ENCODE measurements around the gene RASGRP4.

DNA sequence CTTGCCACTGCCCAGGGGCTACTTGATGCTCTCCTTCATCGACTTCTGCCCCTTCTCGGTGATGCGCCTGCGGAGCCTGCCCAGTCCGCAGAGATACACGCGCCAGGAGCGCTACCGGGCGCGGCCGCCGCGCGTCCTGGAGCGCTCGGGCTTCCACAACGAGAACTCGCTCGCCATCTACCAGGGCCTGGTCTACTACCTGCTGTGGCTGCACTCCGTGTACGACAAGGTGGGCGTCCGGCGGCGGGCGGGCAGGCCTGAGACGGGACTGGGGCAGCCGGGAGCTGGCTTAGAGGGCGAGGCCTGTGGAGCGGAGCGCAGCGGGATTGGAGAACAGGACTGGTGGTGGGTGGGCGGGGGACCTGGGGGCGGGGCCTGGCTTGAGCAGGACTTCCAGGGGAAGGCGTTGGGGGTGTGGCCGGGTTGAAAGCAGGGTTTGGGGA lies 64.4 kb downstream of the RASGRP4 start:
- TF ChIP-seq SNAI2 (CRISPR knock-in tag; IDR thresholded peaks at IDR 0.05) (no peak), ZNF565 (CRISPR knock-in tag; conservative IDR thresholded peaks at IDR 0.05; ENCODE audit: low read depth) (no peak)
- TF ChIP-seq, protein P1, sequence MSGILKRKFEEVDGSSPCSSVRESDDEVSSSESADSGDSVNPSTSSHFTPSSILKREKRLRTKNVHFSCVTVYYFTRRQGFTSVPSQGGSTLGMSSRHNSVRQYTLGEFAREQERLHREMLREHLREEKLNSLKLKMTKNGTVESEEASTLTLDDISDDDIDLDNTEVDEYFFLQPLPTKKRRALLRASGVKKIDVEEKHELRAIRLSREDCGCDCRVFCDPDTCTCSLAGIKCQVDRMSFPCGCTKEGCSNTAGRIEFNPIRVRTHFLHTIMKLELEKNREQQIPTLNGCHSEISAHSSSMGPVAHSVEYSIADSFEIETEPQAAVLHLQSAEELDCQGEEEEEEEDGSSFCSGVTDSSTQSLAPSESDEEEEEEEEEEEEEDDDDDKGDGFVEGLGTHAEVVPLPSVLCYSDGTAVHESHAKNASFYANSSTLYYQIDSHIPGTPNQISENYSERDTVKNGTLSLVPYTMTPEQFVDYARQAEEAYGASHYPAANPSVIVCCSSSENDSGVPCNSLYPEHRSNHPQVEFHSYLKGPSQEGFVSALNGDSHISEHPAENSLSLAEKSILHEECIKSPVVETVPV (CRISPR knock-in tag; IDR thresholded peaks at IDR 0.05), result no peak
